ENCODE results near the gene HDDC2. TPM values are rescaled to one million over a fixed set of nuclear protein-coding genes. Genes with fewer than 3 reads are reported as not detected.

Gene HDDC2
- total RNA-seq, 1 donor from 2014 or later: 55.4 TPM

DNA sequence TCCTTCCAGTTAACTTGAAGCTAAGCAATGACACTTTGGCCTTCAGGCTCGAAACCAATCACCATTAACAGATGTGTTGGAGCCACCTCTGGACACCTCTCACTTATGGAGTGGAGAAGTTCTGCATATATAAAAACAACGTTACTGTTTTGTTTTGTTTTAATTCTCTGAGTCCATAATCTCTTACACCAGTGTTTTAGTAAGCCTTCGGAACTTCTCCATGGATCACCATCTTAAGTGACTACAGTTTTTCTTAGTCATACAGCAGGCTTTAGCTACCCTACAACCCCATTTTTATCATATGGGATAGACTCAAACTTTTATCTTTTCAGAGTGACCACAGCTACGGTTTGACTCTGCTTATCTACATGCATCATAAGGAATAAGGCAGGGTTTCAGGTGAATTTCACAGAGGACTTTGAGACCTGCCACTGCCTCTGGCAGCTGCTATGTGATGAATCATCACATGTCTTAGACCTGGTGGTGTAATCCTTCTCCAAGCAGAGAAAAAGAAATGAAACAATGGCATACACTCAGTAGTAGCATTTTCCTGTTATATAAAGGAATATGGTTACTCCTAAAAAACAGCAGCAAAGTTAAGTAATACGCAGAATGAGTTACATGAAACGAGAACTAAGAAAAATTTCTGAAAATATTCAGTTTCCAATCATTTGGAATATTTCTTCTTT is 5.5 kb upstream of the HDDC2 start:
- Mint-ChIP-seq H3K27ac (ENCODE audit: unreplicated experiment) (no peak overlapping the region), H3K4me1 (ENCODE audit: low read depth, unreplicated experiment) (no peaks in the 10 kb centered on the region)

DNA sequence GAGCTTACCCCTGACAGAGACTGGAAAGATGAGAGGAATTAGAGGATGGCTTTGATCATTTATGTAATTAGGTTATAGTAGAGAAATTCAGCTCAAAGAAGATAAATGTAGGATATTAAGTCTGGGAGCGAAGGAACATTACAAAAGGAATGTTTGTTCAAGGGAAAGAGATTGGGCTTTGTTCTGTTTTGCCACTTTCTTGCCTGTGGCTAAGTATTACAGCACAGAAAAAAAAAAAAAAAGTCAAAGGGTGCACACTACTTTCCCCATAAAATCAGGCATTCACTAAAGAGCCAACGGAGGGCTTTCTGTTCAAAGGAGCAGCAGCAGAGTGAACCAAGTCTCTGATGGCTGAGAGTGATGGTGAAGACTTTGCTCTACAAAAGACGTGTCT is 5.0 kb upstream of the HDDC2 start:
- H3K4me1 Mint-ChIP-seq (ENCODE audit: low read depth, unreplicated experiment): no peaks in the 10 kb centered on the region
- H3K9me3 Mint-ChIP-seq (ENCODE audit: unreplicated experiment): no peaks in the 10 kb centered on the region
- H3K36me3 Mint-ChIP-seq (ENCODE audit: unreplicated experiment): no peaks in the 10 kb centered on the region
- H3K4me3 Mint-ChIP-seq (ENCODE audit: unreplicated experiment): no peak overlapping the region
- H3K27me3 Mint-ChIP-seq (ENCODE audit: unreplicated experiment): no peaks in the 10 kb centered on the region
- TF ChIP-seq, protein P1, sequence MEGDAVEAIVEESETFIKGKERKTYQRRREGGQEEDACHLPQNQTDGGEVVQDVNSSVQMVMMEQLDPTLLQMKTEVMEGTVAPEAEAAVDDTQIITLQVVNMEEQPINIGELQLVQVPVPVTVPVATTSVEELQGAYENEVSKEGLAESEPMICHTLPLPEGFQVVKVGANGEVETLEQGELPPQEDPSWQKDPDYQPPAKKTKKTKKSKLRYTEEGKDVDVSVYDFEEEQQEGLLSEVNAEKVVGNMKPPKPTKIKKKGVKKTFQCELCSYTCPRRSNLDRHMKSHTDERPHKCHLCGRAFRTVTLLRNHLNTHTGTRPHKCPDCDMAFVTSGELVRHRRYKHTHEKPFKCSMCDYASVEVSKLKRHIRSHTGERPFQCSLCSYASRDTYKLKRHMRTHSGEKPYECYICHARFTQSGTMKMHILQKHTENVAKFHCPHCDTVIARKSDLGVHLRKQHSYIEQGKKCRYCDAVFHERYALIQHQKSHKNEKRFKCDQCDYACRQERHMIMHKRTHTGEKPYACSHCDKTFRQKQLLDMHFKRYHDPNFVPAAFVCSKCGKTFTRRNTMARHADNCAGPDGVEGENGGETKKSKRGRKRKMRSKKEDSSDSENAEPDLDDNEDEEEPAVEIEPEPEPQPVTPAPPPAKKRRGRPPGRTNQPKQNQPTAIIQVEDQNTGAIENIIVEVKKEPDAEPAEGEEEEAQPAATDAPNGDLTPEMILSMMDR (IDR thresholded peaks at IDR 0.05; ENCODE audit: partially characterized antibody, unreplicated experiment): no peak
- no peak overlapping the region for H3K27ac Mint-ChIP-seq (ENCODE audit: unreplicated experiment)
- no peak for DNase-seq

More for the DNA sequence above, 5.5 kb upstream of the HDDC2 start:
- no peak for DNase-seq
- no peaks in the 10 kb centered on the region for H3K9me3 Mint-ChIP-seq (ENCODE audit: unreplicated experiment)
- H3K36me3 Mint-ChIP-seq (ENCODE audit: unreplicated experiment): no peaks in the 10 kb centered on the region
- TF ChIP-seq, protein P1 (IDR thresholded peaks at IDR 0.05; ENCODE audit: partially characterized antibody, unreplicated experiment): no peak
- no peaks in the 10 kb centered on the region for H3K27me3 Mint-ChIP-seq (ENCODE audit: unreplicated experiment)
- H3K4me3 Mint-ChIP-seq (ENCODE audit: unreplicated experiment): no peak overlapping the region

DNA sequence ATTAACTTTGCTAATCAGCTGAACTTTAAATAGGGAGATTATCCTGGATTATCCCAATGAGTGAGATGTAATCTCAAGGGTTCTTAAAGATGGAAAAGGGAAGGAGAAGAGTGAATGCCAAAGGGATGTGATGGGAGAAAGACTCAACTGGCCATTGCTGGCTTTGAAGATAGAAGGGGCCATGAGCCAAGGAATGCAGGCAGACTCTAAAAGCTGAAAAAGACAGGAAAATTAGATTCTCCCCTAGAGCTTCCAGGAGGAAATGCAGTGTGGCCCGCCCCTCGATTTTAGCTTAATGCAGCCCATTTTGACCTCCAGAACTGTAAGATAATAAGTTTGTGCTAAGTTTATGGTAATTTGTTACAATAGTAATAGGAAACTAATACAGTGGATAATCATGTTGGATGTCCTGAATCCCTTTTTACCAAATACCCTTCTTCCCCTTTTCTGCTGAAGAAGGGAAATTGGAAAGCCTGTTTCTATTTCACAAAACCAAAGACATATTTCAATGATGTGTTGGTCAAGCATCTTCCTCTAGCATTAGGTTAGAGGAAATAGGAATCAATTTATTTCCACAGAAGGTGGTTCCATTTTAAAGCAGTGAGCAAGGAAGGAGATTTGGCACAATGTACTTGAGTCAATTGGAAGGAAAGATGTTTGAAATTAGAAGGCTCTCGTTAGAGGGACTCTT is 3.3 kb upstream of the HDDC2 start:
- H3K4me3 Mint-ChIP-seq (ENCODE audit: unreplicated experiment): no peak overlapping the region
- H3K27me3 Mint-ChIP-seq (ENCODE audit: unreplicated experiment): no peaks in the 10 kb centered on the region
- H3K36me3 Mint-ChIP-seq (ENCODE audit: unreplicated experiment): no peaks in the 10 kb centered on the region
- H3K4me1 Mint-ChIP-seq (ENCODE audit: low read depth, unreplicated experiment): peaks cover 5% of the 10 kb centered on the region
- no peak overlapping the region for H3K27ac Mint-ChIP-seq (ENCODE audit: unreplicated experiment)
- TF ChIP-seq, protein P1 (IDR thresholded peaks at IDR 0.05; ENCODE audit: partially characterized antibody, unreplicated experiment): no peak
- no peak for DNase-seq
- peaks cover 2% of the 10 kb centered on the region for H3K9me3 Mint-ChIP-seq (ENCODE audit: unreplicated experiment)

DNA sequence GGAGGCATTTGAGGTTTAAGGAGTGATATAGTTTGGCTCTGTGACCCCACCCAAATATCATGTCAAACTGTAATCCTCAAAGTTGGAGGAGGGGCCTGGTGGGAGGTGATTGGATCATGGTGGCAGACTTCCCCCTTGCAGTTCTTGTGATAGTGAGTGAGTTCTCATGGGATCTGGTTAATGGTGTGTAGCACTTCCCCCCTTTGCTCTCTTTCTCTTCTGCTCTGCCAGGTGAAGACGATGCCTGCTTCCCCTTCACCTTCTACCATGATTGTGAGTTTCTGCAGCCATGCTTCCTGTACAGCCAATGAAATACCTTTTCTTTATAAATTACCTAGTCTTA is 1.7 kb upstream of the HDDC2 start:
- no peak overlapping the region for H3K27ac Mint-ChIP-seq (ENCODE audit: unreplicated experiment)
- no peak overlapping the region for H3K4me3 Mint-ChIP-seq (ENCODE audit: unreplicated experiment)
- no peaks in the 10 kb centered on the region for H3K36me3 Mint-ChIP-seq (ENCODE audit: unreplicated experiment)
- TF ChIP-seq, protein P1 (IDR thresholded peaks at IDR 0.05; ENCODE audit: partially characterized antibody, unreplicated experiment): no peak
- H3K9me3 Mint-ChIP-seq (ENCODE audit: unreplicated experiment): peaks cover 2% of the 10 kb centered on the region
- H3K27me3 Mint-ChIP-seq (ENCODE audit: unreplicated experiment): no peaks in the 10 kb centered on the region
- H3K4me1 Mint-ChIP-seq (ENCODE audit: low read depth, unreplicated experiment): peaks cover 9% of the 10 kb centered on the region
- no peak for DNase-seq

DNA sequence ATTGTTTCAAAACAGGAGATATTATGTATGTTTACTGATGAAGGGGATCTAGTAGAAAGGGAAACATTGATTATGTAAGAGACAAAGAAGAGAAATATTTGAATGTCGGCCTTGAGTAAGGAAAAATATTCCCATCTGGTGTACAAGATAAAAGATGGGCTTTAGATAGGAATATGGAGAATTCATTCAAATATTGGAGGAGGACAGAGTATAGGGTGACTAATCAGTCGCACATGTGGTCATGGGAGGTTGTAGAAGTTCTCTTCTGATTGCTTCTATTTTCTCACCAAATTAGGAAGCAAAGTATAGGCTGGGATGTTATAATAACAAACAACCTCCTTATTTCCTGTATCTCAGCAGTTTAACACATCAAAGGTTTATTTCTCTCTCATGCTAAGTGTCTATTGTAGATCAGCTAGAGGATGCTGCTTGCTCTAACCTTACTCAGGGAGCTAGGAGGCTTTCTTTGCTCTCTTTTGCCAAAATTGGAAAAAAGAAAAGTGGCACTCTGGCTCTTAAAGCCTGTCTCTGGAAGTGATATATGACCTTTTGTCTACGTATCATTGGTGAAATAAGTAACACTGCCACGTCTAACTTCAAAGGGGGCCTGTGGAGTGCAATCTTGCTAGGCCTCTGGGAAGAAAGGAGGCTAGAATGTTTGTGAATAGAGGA is 1.2 kb upstream of the HDDC2 start:
- Mint-ChIP-seq H3K4me3 (ENCODE audit: unreplicated experiment) (peak overlapping the region; percentile 43), H3K27me3 (ENCODE audit: unreplicated experiment) (no peaks in the 10 kb centered on the region), H3K4me1 (ENCODE audit: low read depth, unreplicated experiment) (peaks cover 9% of the 10 kb centered on the region), H3K9me3 (ENCODE audit: unreplicated experiment) (peaks cover 2% of the 10 kb centered on the region), H3K36me3 (ENCODE audit: unreplicated experiment) (no peaks in the 10 kb centered on the region), H3K27ac (ENCODE audit: unreplicated experiment) (peak overlapping the region; percentile 30)
- TF ChIP-seq, protein P1 (IDR thresholded peaks at IDR 0.05; ENCODE audit: partially characterized antibody, unreplicated experiment): no peak
- DNase-seq: no peak
